Stimulated activated naive B cell treated with anti-CD40 and anti-IgM and Interleukin-4, amounts not matched to agents 10 μg/mL and 1 μg/mL and 100 μg/mL, for 72 hours (primary cell): ENCODE results near the gene LRRC38.
"Not testable (repeated sequence)": the region's sequence is repeated elsewhere in the genome, so short reads cannot be mapped to it uniquely, and the experiment has no call there.

Experiments used
- ATAC-seq, 2 donors: fragments of 150-1000 bp; cut with Tn5 transposase; replicated peaks; 2 replicates each; pipeline ENCODE4 v1.10.0; 2021; ENCODE audit warnings: moderate library complexity in 1 of 2
- DNase-seq: peaks from one replicate; pipeline ENCODE4 v3.0.0; 2021
- H3K27ac Mint-ChIP-seq: one replicate; pipeline ENCODE4 v1.8.0; 2022; ENCODE audit warnings: mild to moderate bottlenecking, mixed read lengths
- H3K27me3 Mint-ChIP-seq, 2 donors: one replicate each; pipeline ENCODE4 v1.8.0; 2022; ENCODE audit warnings: mixed read lengths in 2 of 2
- H3K36me3 Mint-ChIP-seq, 2 donors: one replicate each; pipeline ENCODE4 v1.8.0; 2022; ENCODE audit warnings: mixed read lengths in 2 of 2, mild to moderate bottlenecking in 1 of 2
- H3K4me1 Mint-ChIP-seq, 2 donors: one replicate each; pipeline ENCODE4 v1.8.0; 2022; ENCODE audit warnings: mixed read lengths in 2 of 2, mild to moderate bottlenecking in 1 of 2
- H3K4me3 Mint-ChIP-seq, 2 donors: one replicate each; pipeline ENCODE4 v1.8.0; 2022; ENCODE audit warnings: mild to moderate bottlenecking in 2 of 2, mixed read lengths in 2 of 2, moderate library complexity in 1 of 2
- H3K9me3 Mint-ChIP-seq, 2 donors: one replicate each; pipeline ENCODE4 v1.8.0; 2022; ENCODE audit warnings: mixed read lengths in 2 of 2, mild to moderate bottlenecking in 1 of 2

Gene LRRC38

DNA sequence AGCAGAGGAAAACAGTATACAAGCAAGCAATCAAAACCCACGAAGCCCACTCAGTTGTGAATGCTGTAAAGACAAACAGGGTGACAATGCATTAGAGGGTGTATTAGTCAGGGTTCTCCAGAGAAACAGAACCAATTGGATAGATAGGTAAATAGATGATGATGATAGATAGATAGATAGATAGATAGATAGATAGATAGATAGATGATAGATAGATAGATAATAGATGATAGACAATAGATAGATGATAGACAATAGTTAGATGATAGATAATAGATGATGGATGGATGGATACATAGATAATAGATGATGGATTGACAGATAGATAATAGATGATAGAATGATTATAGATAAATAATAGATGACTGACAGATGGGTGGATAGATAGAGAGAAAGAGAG lies 48.3 kb downstream of the LRRC38 start:
- Mint-ChIP-seq H3K36me3 (no peaks in the 10 kb centered on the region), H3K4me1 (no peaks in the 10 kb centered on the region), H3K4me3 (no peak overlapping the region), H3K27me3 (peaks cover 5 to 7% of the 10 kb centered on the region in 2 donors), H3K9me3 (no peaks in the 10 kb centered on the region), H3K27ac (no peak overlapping the region)
- no peak for DNase-seq
- ATAC-seq, result no peak

DNA sequence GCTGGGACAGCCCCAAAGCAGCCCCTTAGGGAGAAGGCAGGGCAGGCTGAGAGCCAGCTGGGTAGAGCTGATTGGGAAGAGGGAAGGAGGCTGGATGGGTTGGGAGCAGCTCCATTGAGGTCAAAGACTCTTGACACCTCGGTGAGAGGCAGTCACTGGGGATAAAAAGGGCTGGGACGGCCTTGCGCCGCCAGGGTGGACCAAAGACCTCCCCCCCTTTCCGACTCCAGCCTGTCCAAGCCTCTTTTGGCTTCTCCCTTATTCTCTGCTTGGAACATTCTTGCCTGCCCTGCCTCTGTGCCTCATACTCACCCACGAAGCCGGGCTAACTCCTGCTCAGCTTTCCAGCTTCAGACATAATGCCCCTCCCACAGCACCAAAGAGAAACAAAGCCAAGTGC lies 51.1 kb downstream of the LRRC38 start:
- Mint-ChIP-seq H3K4me1 (no peaks in the 10 kb centered on the region), H3K27me3 (peaks cover 5 to 7% of the 10 kb centered on the region in 2 donors), H3K27ac (no peak overlapping the region), H3K36me3 (no peaks in the 10 kb centered on the region), H3K9me3 (no peaks in the 10 kb centered on the region), H3K4me3 (no peak overlapping the region)
- DNase-seq (no peak), ATAC-seq (no peak)

DNA sequence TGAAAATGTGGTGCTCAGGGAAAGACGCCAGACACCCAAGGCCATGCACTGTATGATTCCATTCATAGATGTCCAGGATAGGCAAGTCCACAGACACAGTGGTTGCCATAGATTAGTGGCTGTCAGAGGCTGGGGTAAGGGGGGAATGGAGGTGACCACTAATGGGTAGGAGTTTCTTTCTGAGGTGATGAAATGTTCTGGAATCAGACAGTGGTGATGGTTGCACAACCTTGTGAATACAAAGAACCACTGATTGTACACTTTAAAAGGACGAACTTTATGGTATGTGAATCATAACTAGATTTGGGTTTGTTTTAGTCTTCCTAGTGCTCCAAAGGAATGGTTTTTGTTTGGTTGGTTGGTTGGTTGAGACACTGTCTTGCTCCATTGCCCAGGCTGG lies 51.8 kb downstream of the LRRC38 start:
- no peak for ATAC-seq
- no peak for DNase-seq
- Mint-ChIP-seq H3K4me3 (no peak overlapping the region), H3K27me3 (peaks cover 5 to 11% of the 10 kb centered on the region in 2 donors), H3K9me3 (no peaks in the 10 kb centered on the region), H3K36me3 (no peaks in the 10 kb centered on the region), H3K4me1 (no peaks in the 10 kb centered on the region), H3K27ac (no peak overlapping the region)

DNA sequence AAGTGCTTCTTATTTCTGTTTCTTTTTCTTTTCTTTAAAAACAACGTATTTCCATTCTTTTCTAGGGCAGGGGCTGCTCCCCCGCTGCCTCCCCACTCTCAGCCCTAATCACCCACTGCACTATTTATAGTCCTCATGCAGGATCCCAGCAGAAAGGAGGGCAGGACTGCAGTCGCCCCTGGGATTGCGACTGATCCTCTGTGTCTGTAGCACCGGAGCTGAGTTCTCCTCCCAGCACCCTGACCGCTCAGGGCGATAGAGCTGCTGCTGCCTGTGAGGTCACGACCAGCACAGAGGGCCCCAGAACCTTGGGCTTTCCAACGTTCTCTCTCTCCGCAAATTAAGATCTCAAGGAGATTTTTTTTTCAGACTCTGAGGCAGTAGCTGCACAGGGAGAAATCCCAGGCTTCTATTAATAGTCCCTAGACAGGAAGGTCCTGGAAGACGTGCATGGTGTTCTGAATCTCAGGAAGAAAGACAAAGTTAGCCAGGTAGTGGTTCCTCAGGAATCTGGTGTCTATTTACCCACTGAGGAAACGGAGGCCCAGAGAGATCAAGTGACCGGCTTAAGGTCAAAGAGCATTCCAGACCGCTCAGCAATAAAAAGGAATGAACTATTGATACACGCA lies 56.8 kb downstream of the LRRC38 start:
- Mint-ChIP-seq H3K4me1 (no peaks in the 10 kb centered on the region), H3K9me3 (peaks cover 0 to 2% of the 10 kb centered on the region in 2 donors), H3K36me3 (no peaks in the 10 kb centered on the region), H3K27ac (no peak overlapping the region), H3K27me3 (peaks cover 16 to 20% of the 10 kb centered on the region in 2 donors), H3K4me3 (no peak overlapping the region)
- ATAC-seq (no peak), DNase-seq (no peak)

DNA sequence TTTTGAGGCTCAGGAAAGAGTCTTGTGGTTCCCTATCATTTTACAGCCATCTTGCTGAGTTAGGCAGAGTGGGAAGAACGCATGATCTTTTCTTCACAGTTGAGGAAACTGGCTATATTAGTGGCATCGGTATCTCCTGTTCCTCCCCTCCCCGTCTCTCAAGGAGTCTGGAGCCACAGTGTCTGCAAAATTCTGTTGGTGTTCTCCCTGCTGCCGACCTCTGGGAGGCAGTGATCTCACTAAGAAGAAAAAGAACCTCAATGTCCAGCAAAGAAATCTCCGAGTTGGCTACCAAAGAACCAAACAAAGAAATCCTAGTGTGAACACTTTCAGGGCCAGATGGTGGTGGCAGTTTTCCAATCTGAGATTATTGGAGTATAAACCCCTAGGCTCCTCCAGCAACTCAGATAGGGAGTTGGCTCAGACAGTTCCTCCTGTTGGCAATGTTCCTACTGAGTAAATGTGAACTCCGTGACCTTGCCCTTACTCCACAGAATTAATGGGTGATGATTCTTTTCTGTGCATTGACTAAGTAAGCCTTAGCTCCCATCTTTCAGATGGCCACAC lies 62.3 kb downstream of the LRRC38 start:
- peaks cover 0 to 4% of the 10 kb centered on the region in 2 donors for H3K9me3 Mint-ChIP-seq
- no peak for ATAC-seq
- peaks cover 7 to 9% of the 10 kb centered on the region in 2 donors for H3K27me3 Mint-ChIP-seq
- DNase-seq, result no peak
- no peaks in the 10 kb centered on the region for H3K36me3 Mint-ChIP-seq
- H3K27ac Mint-ChIP-seq, result no peak overlapping the region
- H3K4me1 Mint-ChIP-seq, result no peaks in the 10 kb centered on the region
- no peak overlapping the region for H3K4me3 Mint-ChIP-seq

DNA sequence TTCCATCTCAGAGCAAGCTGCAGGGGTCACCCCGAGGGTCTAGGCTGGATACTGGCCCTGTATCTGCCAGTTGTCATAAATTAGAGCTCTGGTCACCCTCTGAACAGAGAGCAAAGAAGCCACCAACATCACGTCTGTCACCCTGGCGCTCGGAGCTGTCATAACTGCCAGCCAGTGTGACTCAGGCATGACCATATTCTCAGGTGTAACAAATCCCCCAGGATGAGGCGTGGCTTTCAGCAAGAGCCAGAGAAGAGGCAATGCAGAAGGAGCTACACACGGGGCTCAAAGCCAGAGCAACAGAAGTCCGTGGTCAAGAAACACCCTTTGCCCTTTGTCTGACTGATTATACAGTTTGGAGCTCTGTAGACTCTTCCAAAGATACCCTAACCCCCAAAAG lies 63.6 kb downstream of the LRRC38 start:
- Mint-ChIP-seq H3K27me3 (peaks cover under 1 to 4% of the 10 kb centered on the region in 2 donors), H3K27ac (no peak overlapping the region), H3K9me3 (peaks cover 0 to 4% of the 10 kb centered on the region in 2 donors), H3K4me3 (no peak overlapping the region), H3K36me3 (no peaks in the 10 kb centered on the region), H3K4me1 (no peaks in the 10 kb centered on the region)
- DNase-seq (no peak), ATAC-seq (no peak)

DNA sequence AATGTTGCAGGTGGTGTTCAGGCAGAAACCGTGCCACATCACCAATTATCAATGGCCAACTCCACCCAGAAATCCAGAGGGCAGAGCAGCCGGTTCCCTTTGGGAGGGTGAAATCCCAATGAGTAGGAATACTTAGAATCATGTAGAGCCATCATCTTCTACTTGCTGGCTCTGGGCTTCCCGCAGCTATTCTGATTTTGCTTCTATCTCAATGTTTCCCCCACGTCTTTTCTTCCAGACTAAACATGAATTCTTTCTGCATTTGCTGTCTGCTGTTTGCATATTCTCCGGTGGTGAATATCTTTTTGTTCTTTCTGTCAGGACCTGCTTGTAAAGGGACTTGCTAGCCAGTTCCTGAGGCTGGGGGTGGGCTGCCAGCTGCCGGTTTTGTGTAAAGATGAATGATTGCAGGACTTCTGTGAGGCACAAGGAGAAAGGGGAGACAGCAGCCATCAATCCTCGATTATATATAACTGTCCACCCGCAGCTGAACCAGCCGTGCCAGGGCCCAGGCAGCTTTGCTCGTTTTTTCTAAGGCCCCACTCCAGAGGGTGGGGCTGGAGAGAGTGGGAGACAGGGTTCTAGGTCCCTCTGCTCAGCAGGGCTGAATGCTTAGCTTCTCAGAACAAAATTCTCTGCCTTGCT lies 70.3 kb downstream of the LRRC38 start:
- Mint-ChIP-seq H3K9me3 (no peaks in the 10 kb centered on the region), H3K27ac (no peak overlapping the region), H3K36me3 (no peaks in the 10 kb centered on the region), H3K4me1 (no peaks in the 10 kb centered on the region), H3K4me3 (no peak overlapping the region), H3K27me3 (no peaks in the 10 kb centered on the region)
- ATAC-seq, result no peak
- no peak for DNase-seq

DNA sequence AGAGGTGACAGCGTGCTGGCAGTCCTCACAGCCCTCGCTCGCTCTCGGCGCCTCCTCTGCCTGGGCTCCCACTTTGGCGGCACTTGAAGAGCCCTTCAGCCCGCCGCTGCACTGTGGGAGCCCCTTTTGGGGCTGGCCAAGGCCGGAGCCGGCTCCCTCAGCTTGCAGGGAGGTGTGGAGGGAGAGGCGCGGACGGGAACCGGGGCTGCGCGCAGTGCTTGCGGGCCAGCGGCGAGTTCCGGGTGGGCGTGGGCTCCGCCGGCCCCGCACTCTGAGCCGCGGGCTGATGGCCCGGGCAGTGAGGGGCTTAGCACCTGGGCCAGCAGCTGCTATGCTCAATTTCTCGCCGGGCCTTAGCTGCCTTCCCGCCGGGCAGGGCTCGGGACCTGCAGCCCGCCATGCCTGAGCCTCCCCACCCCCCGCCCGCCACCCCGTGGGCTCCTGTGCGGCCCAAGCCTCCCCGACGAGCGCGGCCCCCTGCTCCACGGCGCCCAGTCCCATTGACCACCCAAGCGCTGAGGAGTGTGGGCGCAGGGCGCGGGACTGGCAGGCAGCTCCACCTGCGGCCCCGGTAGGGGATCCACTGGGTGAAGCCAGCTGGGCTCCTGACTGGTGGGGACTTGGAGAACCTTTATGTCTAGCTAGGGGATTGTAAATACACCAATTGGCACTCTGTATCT lies 74.6 kb downstream of the LRRC38 start:
- H3K27ac Mint-ChIP-seq, ATAC-seq, DNase-seq, H3K4me3 Mint-ChIP-seq, H3K9me3 Mint-ChIP-seq, H3K4me1 Mint-ChIP-seq, H3K36me3 Mint-ChIP-seq: not testable (repeated sequence)
- peaks cover 8 to 17% of the 10 kb centered on the region in 2 donors for H3K27me3 Mint-ChIP-seq

DNA sequence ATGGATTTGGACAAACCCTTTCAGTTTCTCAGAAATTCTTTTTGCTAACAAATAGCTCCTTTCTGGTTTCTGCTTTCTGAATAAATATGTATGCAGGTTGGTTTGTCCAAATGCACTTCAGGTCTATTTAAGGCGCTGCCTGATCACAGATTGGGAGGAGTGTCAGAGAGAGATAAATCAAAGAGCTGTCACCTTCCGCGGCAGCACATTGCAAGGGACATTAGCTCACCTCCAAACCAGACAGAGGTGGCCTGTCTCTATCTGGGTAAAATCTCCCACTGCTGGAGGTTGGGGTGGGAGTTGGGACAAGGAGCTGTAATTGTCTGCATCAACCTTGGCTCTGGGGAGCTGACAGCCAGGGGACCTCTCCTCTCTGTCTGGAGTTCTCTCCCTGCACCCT lies 78.3 kb downstream of the LRRC38 start:
- ATAC-seq (no peak), DNase-seq (no peak)
- Mint-ChIP-seq H3K9me3 (peaks cover 0 to 4% of the 10 kb centered on the region in 2 donors), H3K36me3 (no peaks in the 10 kb centered on the region), H3K4me3 (no peak overlapping the region), H3K4me1 (no peaks in the 10 kb centered on the region), H3K27me3 (peaks cover 8 to 17% of the 10 kb centered on the region in 2 donors), H3K27ac (no peak overlapping the region)

DNA sequence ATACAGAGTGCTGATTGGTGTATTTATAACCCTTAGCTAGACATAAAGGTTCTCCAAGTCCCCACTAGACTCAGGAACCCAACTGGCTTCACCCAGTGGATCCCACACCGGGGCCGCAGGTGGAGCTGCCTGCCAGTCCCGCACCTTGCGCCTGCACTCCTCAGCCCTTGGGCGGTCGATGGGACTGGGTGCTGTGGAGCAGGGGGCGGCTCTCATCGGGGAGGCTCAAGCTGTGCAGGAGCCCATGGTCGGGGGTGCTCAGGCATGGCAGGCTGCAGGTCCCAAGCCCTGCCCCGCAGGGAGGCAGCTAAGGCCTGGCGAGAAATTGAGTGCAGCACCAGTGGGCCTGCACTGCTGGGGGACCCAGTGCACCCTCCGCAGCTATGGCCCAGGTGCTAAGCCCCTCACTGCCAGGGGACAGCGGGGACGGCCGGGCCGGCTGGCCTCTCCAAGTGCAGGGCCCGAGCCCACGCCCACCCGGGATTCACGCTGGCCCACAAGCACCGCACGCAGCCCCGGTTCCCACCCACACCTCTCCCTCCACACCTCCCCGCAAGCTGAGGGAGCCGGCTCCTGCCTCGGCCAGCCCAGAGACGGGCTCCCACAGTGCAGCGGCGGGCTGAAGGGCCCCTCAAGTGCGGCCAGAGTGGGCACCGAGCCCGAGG lies 80.0 kb downstream of the LRRC38 start:
- DNase-seq, H3K4me3 Mint-ChIP-seq, ATAC-seq, H3K9me3 Mint-ChIP-seq, H3K4me1 Mint-ChIP-seq, H3K36me3 Mint-ChIP-seq, H3K27ac Mint-ChIP-seq: not testable (repeated sequence)
- peaks cover 8 to 17% of the 10 kb centered on the region in 2 donors for H3K27me3 Mint-ChIP-seq

DNA sequence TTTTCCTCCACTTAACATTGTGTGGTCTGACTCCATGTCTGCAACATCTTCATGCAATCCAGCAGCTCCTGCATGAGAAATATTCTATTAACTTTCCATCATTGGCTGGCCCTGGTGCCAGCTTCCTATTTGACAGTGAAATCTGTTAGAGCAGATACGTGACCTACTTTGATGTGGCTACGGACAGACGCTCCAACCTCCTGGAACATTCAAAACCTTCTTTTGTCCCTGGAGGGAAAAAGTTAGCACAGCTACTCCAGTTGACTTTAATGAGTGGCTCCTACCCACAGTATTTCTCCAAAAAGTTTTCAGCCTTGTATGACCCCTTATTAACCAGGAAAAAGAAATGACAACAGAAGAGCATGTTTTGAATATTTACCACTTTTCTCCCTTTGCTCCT lies 81.6 kb downstream of the LRRC38 start:
- Mint-ChIP-seq H3K4me3 (no peak overlapping the region), H3K9me3 (peaks cover 0 to 4% of the 10 kb centered on the region in 2 donors), H3K36me3 (no peaks in the 10 kb centered on the region), H3K4me1 (no peaks in the 10 kb centered on the region), H3K27ac (no peak overlapping the region), H3K27me3 (peaks cover 8 to 13% of the 10 kb centered on the region in 2 donors)
- no peak for DNase-seq
- no peak for ATAC-seq

DNA sequence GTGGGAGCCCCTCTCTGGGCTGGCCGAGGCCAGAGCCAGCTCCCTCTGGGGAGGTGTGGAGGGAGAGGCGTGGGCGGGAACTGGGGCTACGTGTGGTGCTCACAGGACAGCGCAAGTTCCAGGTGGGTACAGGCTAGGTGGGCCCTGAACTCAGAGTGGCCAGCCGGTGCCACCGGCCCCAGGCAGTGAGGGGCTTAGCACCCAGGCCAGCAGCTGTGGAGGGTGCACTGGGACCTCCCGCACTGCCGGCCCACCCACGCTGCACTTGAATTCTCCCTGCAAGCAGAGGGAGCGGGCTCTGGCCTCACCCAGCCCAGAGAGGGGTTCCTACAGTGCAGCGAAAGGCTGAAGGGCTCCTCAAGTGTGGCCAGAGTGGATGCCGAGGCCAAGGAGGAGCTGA lies 83.3 kb downstream of the LRRC38 start:
- peaks cover 0 to 15% of the 10 kb centered on the region in 2 donors for H3K27me3 Mint-ChIP-seq
- H3K36me3 Mint-ChIP-seq, result no peaks in the 10 kb centered on the region
- H3K27ac Mint-ChIP-seq, result no peak overlapping the region
- no peaks in the 10 kb centered on the region for H3K4me1 Mint-ChIP-seq
- no peak for DNase-seq
- H3K4me3 Mint-ChIP-seq, result no peak overlapping the region
- H3K9me3 Mint-ChIP-seq, result peaks cover 0 to 4% of the 10 kb centered on the region in 2 donors
- ATAC-seq, result no peak
